ENCODE measurements around the gene KIF26B. TPM values are rescaled to one million over a fixed set of nuclear protein-coding genes. Genes with fewer than 3 reads are reported as not detected.

KIF26B gene
- total RNA-seq, 4 donors from 2014 or later, result 0.20 to 0.79 (median 0.41) TPM; not detected in 1

DNA sequence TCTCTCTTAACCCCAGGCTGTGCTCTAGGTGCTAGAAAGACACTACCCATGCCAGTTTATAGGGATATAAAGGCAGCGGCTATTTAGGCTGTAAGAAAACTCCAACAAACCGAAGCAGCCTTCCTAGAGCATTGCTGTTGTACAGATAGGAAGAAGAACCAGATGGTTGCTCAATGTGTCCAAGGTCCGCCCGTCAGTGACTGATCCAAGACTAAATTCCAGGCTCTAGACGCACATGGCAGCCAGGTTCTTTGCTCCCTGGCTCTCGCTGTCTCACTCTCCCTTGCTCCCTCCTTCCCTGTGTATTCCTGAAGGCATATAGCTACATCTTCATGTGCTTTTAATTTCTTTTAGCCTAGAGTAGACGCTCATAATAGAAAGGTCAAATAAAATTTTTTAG, 303.4 kb downstream of the KIF26B start:
- no peak overlapping the region for H3K27ac ChIP-seq
- H3K9me3 ChIP-seq, result no peaks in the 10 kb centered on the region
- in situ Hi-C loops (cut with MboI; ENCODE audit: low pct_ligation_motif_present in 1 of 4, low pct_unique_long_range_greater_than_20kb in 1 of 4, low sequenced_read_pairs in 3 of 4) (no loop called here), intact Hi-C loops (cut with DNase I; ENCODE audit: low total_unique reads) (no loop called here)
- H3K27me3 ChIP-seq, result no peaks in the 10 kb centered on the region
- no peaks in the 10 kb centered on the region for H3K4me1 ChIP-seq
- no peak for TF ChIP-seq EP300 (IDR thresholded peaks at IDR 0.05; ENCODE audit: low read depth)
- TF ChIP-seq POLR2AphosphoS5 (IDR thresholded peaks at IDR 0.05), result no peak
- TF ChIP-seq, protein P1, sequence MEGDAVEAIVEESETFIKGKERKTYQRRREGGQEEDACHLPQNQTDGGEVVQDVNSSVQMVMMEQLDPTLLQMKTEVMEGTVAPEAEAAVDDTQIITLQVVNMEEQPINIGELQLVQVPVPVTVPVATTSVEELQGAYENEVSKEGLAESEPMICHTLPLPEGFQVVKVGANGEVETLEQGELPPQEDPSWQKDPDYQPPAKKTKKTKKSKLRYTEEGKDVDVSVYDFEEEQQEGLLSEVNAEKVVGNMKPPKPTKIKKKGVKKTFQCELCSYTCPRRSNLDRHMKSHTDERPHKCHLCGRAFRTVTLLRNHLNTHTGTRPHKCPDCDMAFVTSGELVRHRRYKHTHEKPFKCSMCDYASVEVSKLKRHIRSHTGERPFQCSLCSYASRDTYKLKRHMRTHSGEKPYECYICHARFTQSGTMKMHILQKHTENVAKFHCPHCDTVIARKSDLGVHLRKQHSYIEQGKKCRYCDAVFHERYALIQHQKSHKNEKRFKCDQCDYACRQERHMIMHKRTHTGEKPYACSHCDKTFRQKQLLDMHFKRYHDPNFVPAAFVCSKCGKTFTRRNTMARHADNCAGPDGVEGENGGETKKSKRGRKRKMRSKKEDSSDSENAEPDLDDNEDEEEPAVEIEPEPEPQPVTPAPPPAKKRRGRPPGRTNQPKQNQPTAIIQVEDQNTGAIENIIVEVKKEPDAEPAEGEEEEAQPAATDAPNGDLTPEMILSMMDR (IDR thresholded peaks at IDR 0.05), result no peak
- TF ChIP-seq POLR2A (IDR thresholded peaks at IDR 0.05), result no peak
- no peak overlapping the region for H3K4me3 ChIP-seq
- no peaks in the 10 kb centered on the region for H3K36me3 ChIP-seq
- whole genome bisulfite sequencing, 2 donors (ENCODE audit: low coverage in 1 of 2), result 65 to 82% methylated on average over 2 to 7 of the region's 7 CpGs
- no peak for DNase-seq

DNA sequence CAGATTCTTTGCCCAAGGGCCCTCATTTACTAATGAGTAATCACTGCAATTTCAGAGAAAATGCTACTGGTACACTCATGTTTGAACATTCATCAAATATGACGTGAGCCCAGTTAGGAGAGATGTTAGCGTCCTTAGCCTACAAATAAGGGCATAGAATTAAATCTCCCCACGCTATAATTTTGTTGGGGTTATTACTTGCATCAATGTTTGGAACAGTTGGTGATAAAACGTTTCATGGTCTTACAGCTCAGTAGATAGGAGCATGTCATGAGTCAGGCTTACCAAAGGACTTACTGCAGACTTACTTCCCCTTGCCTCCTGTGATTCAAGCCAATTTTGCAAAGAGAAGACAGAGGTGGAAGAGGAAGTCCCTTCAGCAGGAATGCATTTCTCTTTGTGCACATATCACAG, 304.0 kb downstream of the KIF26B start:
- TF ChIP-seq EP300 (IDR thresholded peaks at IDR 0.05; ENCODE audit: low read depth), result no peak
- TF ChIP-seq POLR2AphosphoS5 (IDR thresholded peaks at IDR 0.05), result no peak
- TF ChIP-seq, protein P1 (IDR thresholded peaks at IDR 0.05), result no peak
- TF ChIP-seq POLR2A (IDR thresholded peaks at IDR 0.05), result no peak
- in situ Hi-C loops (cut with MboI; ENCODE audit: low pct_ligation_motif_present in 1 of 4, low pct_unique_long_range_greater_than_20kb in 1 of 4, low sequenced_read_pairs in 3 of 4), result no loop called here
- Histone ChIP-seq H3K9me3 (no peaks in the 10 kb centered on the region), H3K4me1 (no peaks in the 10 kb centered on the region), H3K27ac (no peak overlapping the region), H3K36me3 (no peaks in the 10 kb centered on the region), H3K4me3 (no peak overlapping the region), H3K27me3 (no peaks in the 10 kb centered on the region)
- intact Hi-C loops (cut with DNase I; ENCODE audit: low total_unique reads), result no loop called here
- 70 to 80% methylated on average over 1 to 4 of the region's 4 CpGs for WGBS, 2 donors (ENCODE audit: low coverage in 1 of 2)
- no peak for DNase-seq

DNA sequence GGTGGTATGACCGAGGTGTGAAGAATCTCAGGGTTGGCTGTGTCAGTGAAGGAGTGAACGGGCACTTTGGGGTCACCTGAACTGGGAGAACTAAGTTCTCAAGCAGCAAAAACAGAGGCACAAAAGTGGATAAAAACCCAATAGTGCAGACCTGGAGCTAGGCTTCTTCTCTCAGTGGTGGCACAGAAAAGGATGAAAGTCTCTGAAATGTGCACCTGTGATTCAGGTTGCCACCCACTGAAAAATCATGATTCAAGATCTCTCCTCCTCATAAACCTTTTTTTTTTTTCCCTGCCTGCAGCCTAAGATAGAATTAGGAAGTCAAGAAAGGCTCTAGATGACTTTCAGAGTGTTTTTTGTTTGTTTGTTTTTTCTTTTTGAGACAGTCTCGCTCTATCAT, 304.8 kb downstream of the KIF26B start:
- Histone ChIP-seq H3K4me3 (no peak overlapping the region), H3K27me3 (no peaks in the 10 kb centered on the region), H3K4me1 (no peaks in the 10 kb centered on the region), H3K36me3 (no peaks in the 10 kb centered on the region), H3K9me3 (no peaks in the 10 kb centered on the region), H3K27ac (no peak overlapping the region)
- in situ Hi-C loops (cut with MboI; ENCODE audit: low pct_ligation_motif_present in 1 of 4, low pct_unique_long_range_greater_than_20kb in 1 of 4, low sequenced_read_pairs in 3 of 4), result no loop called here
- intact Hi-C loops (cut with DNase I; ENCODE audit: low total_unique reads), result no loop called here
- no peak for DNase-seq
- TF ChIP-seq POLR2A (IDR thresholded peaks at IDR 0.05) (no peak), EP300 (IDR thresholded peaks at IDR 0.05; ENCODE audit: low read depth) (no peak), POLR2AphosphoS5 (IDR thresholded peaks at IDR 0.05) (no peak)
- TF ChIP-seq, protein P1 (IDR thresholded peaks at IDR 0.05), result no peak
- 84 to 91% methylated on average over 2 to 3 of the region's 3 CpGs for WGBS, 2 donors (ENCODE audit: low coverage in 1 of 2)

DNA sequence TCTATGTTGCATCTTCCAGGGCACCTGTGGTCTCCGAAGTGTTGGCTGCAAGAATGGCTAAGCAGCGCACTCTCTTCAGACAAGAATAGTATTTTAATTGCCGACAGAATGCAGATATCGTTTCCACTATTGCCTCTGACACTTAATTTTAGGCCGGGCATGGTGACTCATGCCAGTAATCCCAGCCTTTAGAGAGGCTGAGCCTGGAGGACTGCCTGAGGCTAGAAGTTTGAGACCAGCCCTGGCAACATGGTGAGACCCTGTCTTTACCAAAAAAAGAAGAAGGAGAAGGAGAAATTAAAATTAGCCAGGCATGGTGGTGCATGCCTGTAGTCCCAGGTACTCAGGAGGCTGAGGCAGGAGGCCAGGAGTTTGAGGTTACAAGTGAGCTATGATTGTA, 306.9 kb downstream of the KIF26B start:
- intact Hi-C loops (cut with DNase I; ENCODE audit: low total_unique reads) (no loop called here), in situ Hi-C loops (cut with MboI; ENCODE audit: low pct_ligation_motif_present in 1 of 4, low pct_unique_long_range_greater_than_20kb in 1 of 4, low sequenced_read_pairs in 3 of 4) (no loop called here)
- Histone ChIP-seq H3K4me1 (no peaks in the 10 kb centered on the region), H3K27me3 (no peaks in the 10 kb centered on the region), H3K36me3 (no peaks in the 10 kb centered on the region), H3K9me3 (no peaks in the 10 kb centered on the region), H3K4me3 (no peak overlapping the region), H3K27ac (no peak overlapping the region)
- no peak for DNase-seq
- TF ChIP-seq EP300 (IDR thresholded peaks at IDR 0.05; ENCODE audit: low read depth) (no peak), POLR2A (IDR thresholded peaks at IDR 0.05) (no peak), POLR2AphosphoS5 (IDR thresholded peaks at IDR 0.05) (no peak)
- TF ChIP-seq, protein P1 (IDR thresholded peaks at IDR 0.05), result no peak
- 93% methylated on average over 5 of the region's 5 CpGs; no CpG with 5 or more reads in 1 of the 2 donors for WGBS, 2 donors (ENCODE audit: low coverage in 1 of 2)

Data from transverse colon (tissue), 4 donors.